M059J (cell line): ENCODE data around the gene PRDX2. TPM values are rescaled to one million over a fixed set of nuclear protein-coding genes. Genes with fewer than 3 reads are reported as not detected.
"Not testable (repeated sequence)": the region's sequence is repeated elsewhere in the genome, so short reads cannot be mapped to it uniquely, and the experiment has no call there.

ENCODE experiments used
- DNase-seq: peaks from one replicate; pipeline ENCODE4 v3.0.0-alpha.2; 2012; ENCODE audit warnings: low read depth
- total RNA-seq: library from RNA; depleted of rRNA; stranded (reverse); fragments of >200 nt; shearing (Covaris generic); gene quantifications from 2 replicates; pipeline ENCODE4 v1.2.3, GENCODE V29; 2014

PRDX2 gene
- total RNA-seq, 1 experiment from 2014 or later: 178 TPM

DNA sequence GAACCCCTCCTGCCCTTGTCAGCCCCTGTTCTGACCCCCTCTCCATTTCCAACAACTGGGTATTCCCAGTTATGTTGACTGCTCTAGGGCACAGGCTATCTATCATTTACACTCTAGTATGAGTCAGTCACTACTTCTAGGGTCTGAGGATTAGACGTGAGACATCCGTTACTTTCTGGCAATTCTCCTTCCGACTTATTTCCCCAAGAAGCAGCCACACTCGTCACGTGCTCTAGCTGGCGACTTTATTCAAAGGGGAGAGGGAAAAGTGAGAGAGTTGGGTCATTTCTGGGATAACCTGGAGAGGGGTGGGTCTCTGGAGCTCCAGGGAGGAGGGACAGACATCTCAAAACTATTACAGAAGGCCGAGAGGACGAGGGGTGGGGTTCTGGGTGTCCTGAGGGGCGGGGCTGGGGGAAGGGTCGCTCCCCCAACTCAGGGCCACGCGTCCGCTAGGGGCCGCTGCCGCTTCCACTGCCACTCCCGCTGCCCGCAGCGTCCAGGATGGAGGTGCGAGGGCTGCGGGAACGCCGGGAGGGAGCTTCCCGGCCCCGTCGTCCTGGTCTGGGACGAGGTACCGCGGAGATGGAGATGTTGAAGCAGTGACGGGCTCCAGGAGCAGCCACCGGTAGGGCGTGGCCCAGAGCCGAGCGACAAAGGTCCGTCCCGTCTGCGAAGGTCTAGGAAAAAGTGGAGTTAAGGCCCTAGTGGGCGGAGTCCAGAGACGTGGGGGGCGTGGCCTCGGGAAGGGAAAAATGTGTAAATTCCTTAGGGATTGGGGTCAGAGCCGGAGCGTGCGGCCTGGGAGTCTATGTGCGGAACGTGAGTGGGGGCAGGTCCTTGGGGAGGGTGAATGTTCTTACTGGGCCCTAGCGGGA, 23.9 kb upstream of the PRDX2 start:
- DNase-seq: no peak

DNA sequence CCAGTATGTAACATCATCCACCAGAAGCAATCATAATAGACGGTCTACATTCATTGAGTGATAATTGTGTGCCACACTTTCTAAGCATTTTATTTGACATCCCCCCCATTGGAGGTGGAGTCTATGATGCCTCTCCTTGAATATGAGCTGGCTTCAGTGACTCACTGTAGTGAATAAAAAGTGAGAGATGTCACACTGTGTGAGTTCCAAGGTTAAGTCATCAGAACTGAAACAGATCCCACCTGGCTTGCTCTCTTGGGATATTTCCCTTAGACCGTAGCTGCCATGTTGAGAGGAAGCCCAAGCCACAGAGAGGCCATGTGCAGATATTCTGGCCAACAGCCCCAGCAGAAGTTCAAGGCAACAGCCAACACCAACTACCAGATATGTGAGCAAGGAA, 20.2 kb upstream of the PRDX2 start:
- DNase-seq: peak; percentile 45

DNA sequence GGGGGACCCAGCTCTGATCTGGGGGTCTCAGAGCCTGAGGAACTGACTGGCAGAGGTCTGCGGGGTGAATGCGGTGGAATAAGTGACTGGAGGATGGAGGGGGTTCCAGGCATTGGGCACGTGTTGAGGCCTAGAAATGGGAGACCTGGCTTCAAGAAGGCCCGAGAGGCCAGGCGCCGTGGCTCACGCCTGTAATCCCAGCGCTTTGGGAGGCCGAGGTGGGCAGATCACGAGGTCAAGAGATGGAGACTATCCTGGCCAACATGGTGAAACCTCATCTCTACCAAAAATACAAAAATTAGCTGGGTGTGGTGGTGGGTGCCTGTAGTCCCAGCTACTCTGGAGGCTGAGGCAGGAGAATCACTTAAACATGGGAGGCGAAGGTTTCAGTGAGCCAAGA, 16.2 kb upstream of the PRDX2 start:
- not testable (repeated sequence) for DNase-seq

DNA sequence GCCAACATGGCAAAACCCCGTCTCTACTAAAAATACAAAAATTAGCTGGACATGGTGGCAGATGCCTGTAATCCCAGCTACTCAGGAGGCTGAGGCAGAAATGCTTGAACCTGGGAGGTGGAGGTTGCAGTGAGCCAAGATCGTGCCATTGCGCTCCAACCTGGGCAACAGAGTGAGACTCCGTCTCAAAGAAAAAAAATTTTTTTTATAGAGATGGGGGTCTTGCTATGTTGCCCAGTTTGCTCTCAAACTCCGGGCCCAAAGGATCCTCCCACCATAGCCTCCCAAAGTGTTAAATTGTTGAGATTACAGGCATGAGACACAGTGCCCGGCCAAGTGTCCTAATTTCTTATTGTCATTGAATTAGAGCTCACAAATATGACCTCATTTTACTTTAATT, 15.6 kb upstream of the PRDX2 start:
- not testable (repeated sequence) for DNase-seq

DNA sequence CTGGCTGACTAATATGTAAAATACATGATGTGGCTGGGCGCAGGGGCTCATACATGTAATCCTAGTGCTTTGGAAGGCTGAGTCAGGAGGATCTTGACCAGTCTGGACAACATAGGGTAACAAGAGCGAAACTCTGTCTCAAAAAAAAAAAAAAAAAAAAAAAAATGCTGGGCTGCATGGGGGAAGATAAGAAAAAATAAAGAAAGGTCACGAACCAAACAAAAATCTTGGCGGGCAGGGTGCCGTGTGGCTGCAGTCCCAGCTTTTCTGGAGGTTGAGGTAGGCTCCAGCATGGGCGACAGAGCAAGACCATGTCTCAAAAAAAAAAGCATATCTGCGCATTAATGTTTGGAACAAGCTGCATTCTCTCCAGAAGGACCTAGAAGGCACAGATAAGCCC, 13.5 kb upstream of the PRDX2 start:
- no peak for DNase-seq

DNA sequence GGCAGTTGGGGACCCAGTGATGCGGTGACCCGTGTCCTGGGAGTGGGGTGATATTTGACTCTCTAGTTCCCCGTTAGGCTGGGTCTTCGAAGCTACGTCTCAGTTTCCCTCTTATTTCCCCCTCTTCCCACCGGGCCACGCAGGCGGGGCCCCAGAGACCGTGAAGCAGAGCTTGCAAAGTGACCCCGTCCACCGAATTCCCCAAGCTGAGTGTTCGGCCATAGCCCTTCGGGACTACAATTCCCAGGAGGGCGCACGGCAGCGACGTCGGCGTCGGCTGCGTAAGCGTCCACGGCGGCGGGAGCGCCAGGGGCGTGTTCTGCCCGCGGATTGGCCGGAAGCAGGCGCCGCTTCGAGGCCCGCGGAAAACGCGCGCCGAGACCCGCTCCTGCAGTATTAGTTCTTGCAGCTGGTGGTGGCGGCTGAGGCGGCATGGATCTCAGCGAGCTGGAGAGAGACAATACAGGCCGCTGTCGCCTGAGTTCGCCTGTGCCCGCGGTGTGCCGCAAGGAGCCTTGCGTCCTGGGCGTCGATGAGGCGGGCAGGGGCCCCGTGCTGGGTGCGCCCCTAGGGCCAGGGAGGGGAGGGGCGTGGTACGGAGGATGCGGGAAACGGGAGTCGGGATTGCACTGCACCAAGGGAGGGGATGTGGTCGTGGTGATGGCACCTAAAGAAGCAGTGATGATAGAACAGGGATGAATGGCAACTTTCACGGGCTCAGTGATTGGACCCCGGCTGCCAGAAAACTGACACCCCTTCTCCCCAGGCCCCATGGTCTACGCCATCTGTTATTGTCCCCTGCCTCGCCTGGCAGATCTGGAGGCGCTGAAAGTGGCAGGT, 4.9 kb upstream of the PRDX2 start, which contains the start of gene RNASEH2A:
Gene RNASEH2A, plus strand, starts transcription at position 343 of the 840 bp plus-strand sequence. Its CDS starts 90 bp downstream, at position 433.
- DNase-seq: peak; percentile 88

DNA sequence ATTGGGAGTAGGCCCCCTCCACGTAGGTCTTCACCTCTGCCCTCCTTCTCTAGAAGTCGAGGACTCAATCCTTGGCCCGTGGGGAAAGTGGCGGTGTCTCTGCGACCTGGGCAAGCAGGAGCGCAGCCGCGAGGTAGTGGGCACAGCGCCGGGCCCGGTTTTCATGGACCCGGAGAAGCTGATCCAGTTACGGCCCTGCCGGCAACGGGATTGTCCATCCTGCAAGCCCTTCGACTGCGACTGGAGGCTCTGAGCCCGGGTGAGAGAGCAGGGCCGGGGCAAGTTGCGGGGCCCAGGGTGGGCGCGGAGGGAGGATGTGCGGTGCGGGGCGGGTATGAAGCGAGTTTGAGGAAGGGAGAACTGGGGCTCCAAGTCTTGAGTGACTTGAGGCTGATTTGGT, 2.5 kb upstream of the PRDX2 start:
- DNase-seq: no peak

DNA sequence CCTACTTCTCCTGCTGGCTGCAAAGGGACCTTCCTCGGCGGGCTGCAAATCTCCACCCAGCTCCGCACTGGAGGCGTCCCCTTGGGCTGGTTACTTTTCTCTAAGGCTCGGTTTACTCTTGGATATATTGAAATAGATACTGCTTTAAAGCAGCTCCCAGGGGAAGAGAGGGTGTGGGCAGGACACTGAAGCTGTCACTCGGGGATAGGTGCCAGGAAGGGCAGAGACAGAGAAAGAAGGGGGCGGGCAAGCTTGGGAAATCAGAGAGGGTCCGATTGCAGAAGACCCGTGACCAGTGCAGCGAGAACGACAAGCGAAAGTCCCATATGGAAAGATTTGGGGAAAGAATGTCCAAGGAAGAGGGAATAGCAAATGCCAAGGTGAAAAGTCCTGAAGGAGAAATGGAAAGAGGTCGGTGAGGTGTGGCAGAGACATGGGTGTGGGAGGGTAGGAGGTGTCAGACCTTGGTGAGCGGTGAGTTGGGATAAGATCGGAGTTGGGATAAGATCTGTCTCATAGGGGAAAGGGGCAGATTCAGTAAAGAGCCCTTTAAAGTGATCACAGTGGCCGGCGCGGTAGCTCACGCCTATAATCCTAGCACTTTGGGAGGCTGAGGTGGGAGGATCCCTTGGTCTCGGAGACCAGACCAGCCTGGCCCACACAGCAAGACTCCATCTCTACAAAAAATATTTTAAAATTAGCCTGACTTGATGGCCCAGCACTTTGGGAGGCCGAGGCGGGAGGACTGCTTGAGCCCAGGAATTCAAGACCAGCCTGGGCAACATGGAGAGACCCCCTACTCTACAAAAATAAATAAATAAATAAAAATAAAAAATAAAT, 887 bp upstream of the PRDX2 start:
- DNase-seq: peak; percentile 9

DNA sequence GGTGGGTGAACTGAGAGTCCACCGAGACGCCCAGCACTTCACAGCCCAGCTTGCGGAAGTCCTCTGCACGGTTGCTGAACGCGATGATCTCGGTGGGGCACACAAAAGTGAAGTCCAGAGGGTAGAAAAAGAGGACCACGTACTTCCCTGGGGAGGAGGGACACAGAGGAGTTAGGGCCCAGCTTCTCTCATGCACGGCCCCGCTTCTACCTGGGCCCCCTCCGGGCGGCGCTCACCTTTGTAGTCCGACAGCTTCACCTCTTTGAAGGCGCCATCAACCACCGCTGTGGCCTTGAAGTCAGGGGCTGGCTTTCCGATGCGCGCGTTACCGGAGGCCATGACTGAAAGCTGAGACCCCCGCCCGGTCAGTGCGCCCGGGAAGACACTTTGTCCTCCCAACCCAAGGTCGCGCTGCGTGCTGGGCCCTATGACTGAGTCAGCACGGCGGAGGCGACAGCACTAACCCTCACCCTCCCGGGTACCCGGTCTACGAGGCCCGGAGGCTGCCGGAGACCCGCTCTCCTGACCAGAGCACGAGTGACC, 606 bp downstream of the PRDX2 start:
- no peak for DNase-seq

DNA sequence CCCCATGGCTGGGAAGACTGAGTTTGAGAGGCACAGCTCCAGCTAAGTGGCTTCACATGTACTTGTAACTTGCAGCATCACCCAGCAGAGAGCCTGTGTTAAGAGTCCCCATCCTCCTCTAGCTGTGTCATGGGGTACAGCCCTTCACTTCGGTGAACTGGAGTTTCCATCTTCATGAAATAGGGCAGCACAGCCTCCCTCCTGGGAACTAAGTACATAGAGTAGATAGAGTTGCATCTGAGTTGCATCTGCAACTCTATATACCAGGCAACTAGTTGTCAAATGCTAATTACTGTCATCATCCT, 1.2 kb downstream of the PRDX2 start:
- DNase-seq: no peak

DNA sequence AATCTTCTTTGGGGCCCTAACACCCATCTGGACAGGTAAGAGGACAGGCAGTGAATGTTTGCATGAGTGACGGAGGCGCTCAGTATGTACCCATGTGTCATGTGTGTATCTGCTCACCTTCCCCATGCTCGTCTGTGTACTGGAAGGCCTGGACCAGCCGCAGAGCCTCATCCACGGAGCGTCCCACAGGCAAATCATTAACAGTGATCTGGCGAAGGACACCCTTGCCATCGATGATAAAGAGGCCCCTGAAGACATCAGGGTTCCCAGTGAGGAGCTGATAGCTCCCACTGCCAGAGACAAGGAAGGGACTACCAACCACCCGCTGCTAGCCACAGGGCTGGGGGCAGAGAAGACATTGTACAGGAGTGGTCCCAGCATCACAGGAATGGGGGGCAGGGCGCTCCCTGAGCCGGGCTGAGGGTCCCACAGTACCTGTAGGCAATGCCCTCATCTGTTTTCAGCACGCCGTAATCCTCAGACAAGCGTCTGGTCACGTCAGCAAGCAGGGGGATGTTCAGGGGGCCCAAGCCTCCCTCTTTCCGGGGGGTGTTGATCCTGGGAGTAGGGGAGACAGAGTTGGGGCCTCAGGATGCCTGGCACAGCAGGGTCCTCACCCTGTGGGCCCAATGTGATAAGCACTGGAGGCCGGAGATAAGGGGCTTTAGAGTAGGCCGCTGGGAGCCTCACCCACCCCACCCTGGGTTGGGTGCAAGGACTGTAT, 1.7 kb downstream of the PRDX2 start:
- no peak for DNase-seq

DNA sequence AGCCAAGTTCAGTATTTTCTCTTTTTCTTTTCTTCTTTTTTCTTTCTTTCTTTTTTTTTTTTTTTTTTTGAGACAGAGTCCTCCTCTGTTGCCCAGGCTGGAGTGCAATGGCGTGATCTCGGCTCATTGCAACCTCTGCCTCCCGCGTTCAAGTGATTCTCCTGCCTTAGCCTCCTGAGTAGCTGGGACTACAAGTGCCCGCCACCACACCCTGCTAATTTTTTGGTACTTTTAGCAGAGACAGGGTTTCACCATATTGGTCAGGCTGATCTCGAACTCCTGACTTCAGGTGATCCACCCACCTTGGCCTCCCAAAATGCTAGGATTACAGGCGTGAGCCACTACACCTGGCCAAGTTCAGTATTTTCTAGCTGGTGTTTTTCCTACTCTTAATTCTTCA, 4.0 kb downstream of the PRDX2 start:
- not testable (repeated sequence) for DNase-seq

DNA sequence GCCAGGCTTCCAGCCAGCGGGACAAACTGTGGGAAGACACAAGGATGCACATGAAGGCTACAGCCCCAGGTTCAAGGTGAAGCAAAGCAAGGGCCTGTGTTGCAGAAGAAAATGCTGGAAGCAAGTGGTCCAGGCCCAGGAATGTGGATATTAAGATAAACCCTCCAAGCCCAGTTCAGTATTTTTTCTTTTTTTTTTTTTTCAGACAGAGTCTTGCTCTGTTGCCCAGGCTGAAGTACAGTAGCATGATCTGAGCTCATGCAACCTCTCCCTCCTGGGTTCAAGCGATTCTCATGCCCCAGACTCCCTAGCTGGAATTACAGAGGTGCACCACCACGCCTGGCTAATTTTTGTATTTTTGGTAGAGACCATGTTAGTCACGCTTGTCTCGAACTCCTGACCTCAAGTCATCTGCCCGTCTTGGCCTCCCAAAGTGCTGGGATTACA, 4.4 kb downstream of the PRDX2 start:
- DNase-seq: no peak

DNA sequence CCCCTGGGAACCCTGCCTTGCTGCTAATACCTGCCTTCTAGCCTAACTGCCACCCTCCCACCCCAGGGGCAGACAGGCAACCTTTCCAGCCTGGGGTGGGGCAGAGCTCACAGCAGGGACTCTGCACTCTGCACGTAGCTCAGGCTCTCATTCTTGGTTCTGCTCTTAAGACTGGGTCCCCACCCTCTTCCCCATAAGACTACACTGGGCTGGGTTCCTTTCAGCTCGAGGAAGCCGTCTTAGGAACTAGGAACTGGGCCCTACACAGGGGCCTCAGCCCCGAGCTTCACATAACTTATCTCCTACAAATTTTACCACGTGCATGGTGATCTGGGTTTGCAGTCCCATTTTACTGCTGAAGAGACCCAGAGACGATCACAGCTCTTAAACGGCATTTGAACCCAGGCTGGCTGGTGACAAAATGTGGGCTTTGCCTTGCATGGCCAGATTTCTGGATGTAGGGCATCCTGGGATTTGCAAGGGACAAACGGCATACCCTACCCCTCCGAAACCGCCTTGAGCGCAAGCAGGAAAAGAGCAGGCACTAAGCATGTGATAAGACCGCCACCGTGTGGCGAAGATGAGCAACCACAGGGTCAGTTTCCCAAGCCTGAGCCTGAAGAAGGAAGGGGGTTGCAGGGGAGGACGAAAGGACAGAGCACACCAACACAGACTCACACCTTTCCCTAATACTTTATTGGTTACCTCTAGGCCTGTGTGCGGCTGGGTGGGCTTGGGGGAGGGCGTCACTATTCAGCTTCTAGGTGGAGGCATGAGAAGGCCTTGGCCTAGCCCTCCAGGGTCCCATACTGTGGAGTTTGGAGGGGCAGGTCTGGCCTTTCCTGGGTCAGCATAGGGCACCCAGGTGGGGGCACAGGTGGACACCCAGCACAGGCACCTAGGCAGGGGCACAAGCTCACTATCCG, 5.2 kb downstream of the PRDX2 start:
- peak; percentile 76 for DNase-seq

DNA sequence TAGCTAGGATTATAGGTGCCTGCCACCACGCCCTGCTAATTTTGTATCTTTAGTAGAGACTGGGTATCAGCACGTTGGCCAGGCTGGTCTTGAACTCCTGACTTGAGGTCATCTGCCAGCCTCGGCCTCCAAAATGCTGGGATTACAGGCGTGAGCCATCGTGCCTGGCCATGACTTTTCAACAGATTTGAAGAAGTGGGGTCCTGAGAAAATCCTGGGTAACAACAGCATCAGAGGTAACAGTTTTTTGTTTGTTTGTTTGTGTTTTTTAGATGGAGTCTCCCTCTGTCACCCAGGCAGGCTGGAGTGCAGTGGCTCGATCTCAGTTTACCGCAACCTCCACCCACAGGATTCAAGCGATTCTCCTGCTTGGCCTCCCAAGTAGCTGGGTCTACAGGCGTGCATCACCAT, 6.6 kb downstream of the PRDX2 start:
- DNase-seq: no peak

DNA sequence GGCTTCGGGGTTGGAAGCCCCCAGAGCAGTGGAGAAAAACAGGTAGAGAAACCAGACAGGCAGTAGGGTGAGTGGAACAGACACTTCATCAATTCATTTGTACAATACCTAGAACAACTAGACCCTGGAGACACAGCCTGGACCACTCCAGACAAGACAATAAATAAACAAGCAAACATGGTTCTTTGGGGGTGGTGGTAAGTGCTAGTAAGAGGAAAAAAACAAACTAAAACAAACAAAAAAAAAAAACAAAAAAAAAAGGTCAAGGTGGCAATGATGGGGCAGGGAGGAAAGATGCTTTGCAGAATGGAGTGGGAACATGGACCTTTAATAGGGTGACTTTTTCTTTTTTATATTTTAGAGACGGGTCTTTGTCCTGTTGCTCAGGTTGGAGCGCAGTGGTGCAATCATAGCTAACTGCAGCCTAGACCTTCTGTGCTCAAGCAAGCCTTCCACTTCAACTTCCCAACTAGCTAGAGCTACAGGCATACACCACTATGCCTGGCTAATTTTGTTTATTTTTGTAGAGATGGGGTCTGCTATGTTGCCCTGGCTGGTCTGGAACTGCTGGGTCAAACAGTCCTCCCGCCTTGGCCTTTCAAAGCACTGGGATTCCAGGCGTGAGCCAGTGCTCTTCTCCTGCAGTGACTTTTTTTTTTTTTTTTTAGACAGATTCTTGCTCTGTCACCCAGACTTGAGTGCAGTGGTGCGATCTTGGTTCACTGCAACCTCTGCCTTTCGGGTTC, 7.2 kb downstream of the PRDX2 start:
- peak; percentile 46 for DNase-seq

DNA sequence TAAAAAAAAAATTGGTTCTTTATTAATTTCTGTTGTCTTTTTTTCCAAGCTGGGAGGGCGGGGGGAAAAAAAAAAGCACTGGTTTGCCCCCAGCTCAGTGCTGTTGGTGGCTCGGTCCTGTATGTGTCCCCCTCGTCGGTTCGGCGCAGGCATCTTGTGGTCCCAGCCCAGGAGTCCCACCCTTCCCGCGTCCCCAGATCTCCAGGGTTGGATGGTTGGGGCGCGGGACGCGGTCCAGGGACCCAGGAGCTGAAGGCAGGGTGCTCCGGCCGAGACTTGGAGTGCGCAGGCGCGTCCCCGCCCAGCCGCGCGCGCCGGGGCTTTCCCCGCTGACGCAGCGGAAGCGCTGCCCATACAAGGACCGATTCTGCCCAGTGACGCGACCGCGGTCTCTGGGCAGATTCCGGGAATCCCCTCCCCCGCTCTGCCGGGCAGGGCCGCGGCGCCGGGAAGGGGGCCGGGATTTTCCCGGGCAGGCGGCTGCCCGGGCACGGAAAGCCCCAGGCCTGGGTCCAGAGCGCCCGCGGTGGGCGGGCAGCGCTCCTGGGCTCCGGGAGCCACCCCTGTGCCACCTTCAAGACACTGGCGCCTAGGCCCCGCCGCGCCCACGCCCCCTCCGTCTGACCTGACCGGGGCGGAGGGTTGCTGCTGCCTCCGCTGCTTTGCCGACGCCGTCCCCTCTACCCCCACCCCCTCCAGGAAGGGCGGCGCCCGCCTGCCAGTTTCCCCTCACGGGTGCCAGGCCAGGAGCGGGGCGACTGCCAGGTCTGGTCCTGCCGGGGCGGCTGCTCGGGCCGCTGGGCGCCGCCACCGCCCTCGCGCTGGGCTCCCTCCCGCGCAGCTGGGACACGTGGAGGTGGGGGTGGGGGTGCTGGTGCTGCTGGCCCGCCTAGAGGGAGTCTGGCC, 8.1 kb downstream of the PRDX2 start:
- DNase-seq: peak; percentile 92

DNA sequence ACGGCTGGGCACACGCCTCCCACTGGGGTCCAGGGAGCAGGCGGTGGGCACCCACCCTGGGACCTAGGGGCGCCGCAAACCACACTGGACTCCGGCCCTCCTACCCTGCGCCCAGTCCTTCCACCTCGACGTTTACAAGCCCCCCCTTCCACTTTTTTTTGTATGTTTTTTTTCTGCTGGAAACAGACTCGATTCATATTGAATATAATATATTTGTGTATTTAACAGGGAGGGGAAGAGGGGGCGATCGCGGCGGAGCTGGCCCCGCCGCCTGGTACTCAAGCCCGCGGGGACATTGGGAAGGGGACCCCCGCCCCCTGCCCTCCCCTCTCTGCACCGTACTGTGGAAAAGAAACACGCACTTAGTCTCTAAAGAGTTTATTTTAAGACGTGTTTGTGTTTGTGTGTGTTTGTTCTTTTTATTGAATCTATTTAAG, 8.7 kb downstream of the PRDX2 start:
- DNase-seq: no peak
